Gastroesophageal sphincter (tissue), 3 donors: Measurements from ENCODE around the gene IRF6.

Experiments
- CTCF ChIP-seq, 4 experiments: fragments of 200-600 bp in 2 of 4; fragments of 450-650 bp in 2 of 4; sonication (generic) in 1 of 4; IDR thresholded peaks; one replicate each; pipeline ENCODE4 v1.5.1; 2017 to 2019; ENCODE audit warnings: antibody characterized with exemption in 4 of 4, mild to moderate bottlenecking in 2 of 4, moderate library complexity in 2 of 4
- POLR2A ChIP-seq, 2 donors: fragments of 450-650 bp; IDR thresholded peaks; one replicate each; pipeline ENCODE4 v1.6.1; 2017; ENCODE audit warnings: antibody characterized with exemption in 2 of 2, mild to moderate bottlenecking in 2 of 2, moderate library complexity in 1 of 2

- TF ChIP-seq CTCF (IDR thresholded peaks at IDR 0.05) (no peak), POLR2A (IDR thresholded peaks at IDR 0.05) (no peak)
Measured at GRCh38 chr1:209736490-209737117, 69.3 kb downstream of the IRF6 start.
